ENCODE measurements around the gene HEATR5A. TPM values are rescaled to one million over a fixed set of nuclear protein-coding genes. Genes with fewer than 3 reads are reported as not detected.

Gene HEATR5A
- total and polyA plus RNA-seq, 9 of the 15 experiments (the other 6 are each of a cell fraction or from before 2014, with no cell fraction given) = 8.0 to 50.9 (median 23.0) TPM

DNA sequence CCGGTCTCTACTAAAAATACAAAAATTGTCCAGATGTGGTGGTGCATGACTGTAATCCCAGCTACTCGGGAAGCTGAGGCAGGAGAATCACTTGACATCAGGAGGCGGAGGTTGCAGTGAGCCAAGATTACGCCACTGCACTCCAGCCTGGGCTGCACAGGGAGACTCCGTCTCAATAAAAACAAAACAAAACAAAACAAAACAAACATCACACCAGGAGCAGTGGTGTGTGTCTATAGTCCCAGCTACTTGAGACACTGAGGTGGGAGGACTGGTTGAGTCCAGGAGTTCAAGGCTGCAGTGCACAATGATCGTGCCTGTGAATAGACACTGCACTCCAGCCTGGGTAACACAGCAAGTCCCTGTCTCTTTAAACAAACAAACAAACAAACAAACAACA, 123.2 kb downstream of the HEATR5A start (continued):
- TF ChIP-seq, protein P1, sequence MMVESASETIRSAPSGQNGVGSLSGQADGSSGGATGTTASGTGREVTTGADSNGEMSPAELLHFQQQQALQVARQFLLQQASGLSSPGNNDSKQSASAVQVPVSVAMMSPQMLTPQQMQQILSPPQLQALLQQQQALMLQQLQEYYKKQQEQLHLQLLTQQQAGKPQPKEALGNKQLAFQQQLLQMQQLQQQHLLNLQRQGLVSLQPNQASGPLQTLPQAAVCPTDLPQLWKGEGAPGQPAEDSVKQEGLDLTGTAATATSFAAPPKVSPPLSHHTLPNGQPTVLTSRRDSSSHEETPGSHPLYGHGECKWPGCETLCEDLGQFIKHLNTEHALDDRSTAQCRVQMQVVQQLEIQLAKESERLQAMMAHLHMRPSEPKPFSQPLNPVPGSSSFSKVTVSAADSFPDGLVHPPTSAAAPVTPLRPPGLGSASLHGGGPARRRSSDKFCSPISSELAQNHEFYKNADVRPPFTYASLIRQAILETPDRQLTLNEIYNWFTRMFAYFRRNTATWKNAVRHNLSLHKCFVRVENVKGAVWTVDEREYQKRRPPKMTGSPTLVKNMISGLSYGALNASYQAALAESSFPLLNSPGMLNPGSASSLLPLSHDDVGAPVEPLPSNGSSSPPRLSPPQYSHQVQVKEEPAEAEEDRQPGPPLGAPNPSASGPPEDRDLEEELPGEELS (CRISPR knock-in tag; IDR thresholded peaks at IDR 0.05; ENCODE audit: borderline replicate concordance) = no peak
- TF ChIP-seq, protein P2, sequence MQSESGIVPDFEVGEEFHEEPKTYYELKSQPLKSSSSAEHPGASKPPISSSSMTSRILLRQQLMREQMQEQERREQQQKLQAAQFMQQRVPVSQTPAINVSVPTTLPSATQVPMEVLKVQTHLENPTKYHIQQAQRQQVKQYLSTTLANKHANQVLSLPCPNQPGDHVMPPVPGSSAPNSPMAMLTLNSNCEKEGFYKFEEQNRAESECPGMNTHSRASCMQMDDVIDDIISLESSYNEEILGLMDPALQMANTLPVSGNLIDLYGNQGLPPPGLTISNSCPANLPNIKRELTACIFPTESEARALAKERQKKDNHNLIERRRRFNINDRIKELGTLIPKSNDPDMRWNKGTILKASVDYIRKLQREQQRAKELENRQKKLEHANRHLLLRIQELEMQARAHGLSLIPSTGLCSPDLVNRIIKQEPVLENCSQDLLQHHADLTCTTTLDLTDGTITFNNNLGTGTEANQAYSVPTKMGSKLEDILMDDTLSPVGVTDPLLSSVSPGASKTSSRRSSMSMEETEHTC (IDR thresholded peaks at IDR 0.05) = no peak
- no peak for TF ChIP-seq SMARCB1 (IDR thresholded peaks at IDR 0.05; ENCODE audit: insufficient read length, low read depth)

DNA sequence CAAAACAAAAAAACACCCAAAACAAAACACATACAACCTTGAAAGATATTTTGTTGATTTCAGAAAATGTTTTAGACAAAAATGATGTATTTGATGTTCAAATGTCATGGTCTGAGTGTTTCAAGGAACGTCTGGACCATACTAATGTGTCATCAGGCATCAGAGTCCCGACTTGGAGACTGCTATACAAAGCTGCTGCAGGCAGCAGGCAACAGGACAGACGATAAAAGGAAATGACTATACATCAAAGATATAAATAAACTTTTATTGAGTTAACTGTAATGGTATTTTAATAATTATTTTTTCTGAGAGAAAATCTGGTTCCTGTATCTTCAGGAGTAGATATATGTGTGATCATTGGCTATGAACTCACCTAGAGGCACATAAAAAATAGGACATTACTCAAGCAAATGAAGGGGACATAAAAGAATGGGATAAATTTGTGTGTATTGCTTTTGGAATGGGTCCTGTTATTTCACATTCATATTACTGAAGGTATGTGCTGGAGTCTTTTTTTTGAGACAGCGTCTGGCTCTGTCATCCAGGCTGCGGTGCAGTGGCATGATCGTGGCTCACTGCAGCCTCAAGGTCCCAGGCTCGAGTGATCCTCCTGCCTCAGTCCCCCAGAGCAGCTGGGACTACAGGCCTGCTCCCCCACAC, 125.5 kb downstream of the HEATR5A start:
- WGBS (ENCODE audit: insufficient coverage, low coverage, missing lambda C conversion rate) = 62% methylated on average over 6 of the region's 7 CpGs
- in situ Hi-C loops (cut with MboI) = no loop called here
- no peaks in the 10 kb centered on the region for H3K27me3 ChIP-seq (ENCODE audit: control insufficient read depth in 2 of 2, insufficient read depth in 2 of 2, low read length in 2 of 2)
- H3K4me2 ChIP-seq (ENCODE audit: insufficient read depth, low read length) = no peak overlapping the region
- no peaks in the 10 kb centered on the region for H4K20me1 ChIP-seq (replicated peaks; ENCODE audit: control insufficient read depth, insufficient read depth, low read length)
- TF ChIP-seq HMGN3 (IDR thresholded peaks at IDR 0.05; ENCODE audit: borderline replicate concordance, extremely low read depth, insufficient read length, low read depth, low read length) (no peak), HDAC8 (tag; IDR thresholded peaks at IDR 0.05) (no peak), FOXJ2 (tag; IDR thresholded peaks at IDR 0.05) (no peak), POLR2AphosphoS2 (IDR thresholded peaks at IDR 0.05; ENCODE audit: low read length) (no peak), ZNF133 (CRISPR knock-in tag; IDR thresholded peaks at IDR 0.05) (no peak), DACH1 (IDR thresholded peaks at IDR 0.05; ENCODE audit: partially characterized antibody) (no peak)
- TF ChIP-seq, protein P3, sequence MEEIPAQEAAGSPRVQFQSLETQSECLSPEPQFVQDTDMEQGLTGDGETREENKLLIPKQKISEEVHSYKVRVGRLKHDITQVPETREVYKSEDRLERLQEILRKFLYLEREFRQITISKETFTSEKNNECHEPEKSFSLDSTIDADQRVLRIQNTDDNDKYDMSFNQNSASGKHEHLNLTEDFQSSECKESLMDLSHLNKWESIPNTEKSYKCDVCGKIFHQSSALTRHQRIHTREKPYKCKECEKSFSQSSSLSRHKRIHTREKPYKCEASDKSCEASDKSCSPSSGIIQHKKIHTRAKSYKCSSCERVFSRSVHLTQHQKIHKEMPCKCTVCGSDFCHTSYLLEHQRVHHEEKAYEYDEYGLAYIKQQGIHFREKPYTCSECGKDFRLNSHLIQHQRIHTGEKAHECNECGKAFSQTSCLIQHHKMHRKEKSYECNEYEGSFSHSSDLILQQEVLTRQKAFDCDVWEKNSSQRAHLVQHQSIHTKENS (CRISPR knock-in tag; IDR thresholded peaks at IDR 0.05) = no peak
- no peak overlapping the region for H3K4me3 ChIP-seq
- CTCF ChIA-PET (ENCODE audit: low intra/inter-chr PET ratio) = no interaction called here
- no peak overlapping the region for H3K27ac ChIP-seq (ENCODE audit: extremely low read depth, low read depth, low read length)
- POLR2A ChIA-PET = no interaction called here
- DNase-seq (ENCODE audit: extremely low read depth in 1 of 4, low spot score in 3 of 4) = no peak
- H3K79me2 ChIP-seq (ENCODE audit: control insufficient read depth, insufficient read depth, low read length) = no peaks in the 10 kb centered on the region
- H3K4me1 ChIP-seq (replicated peaks in 1 of 2; ENCODE audit: control insufficient read depth in 2 of 2, insufficient read depth in 2 of 2, low read length in 2 of 2) = no peaks in the 10 kb centered on the region
- no peak for FAIRE-seq
- 0 out of 3 replicates have a peak, but pooled peaks cover 3% of the 10 kb centered on the region for H3K36me3 ChIP-seq (ENCODE audit: control insufficient read depth, insufficient read depth, low read length)
- no peak overlapping the region for H3K9ac ChIP-seq (ENCODE audit: insufficient read depth in 1 of 2, low read depth in 2 of 2, low read length in 2 of 2)
- ATAC-seq = no peak
- no peaks in the 10 kb centered on the region for H3K9me3 ChIP-seq (replicated peaks; ENCODE audit: control insufficient read depth, insufficient read depth, low read depth, low read length)
- H3K9me1 ChIP-seq (ENCODE audit: control insufficient read depth, insufficient read depth, low read length) = no peaks in the 10 kb centered on the region
- BruUV-seq (replicated peaks) = no TSS peak
- H2AFZ ChIP-seq (ENCODE audit: low read depth, low read length) = no peak overlapping the region
- intact Hi-C loops (cut with micrococcal nuclease) = no loop called here
